Adrenal gland (tissue), 12 donors: ENCODE measurements around the gene CLMP. TPM values are rescaled to one million over a fixed set of nuclear protein-coding genes. Genes with fewer than 3 reads are reported as not detected.
A peak's percentile ranks its signal among the peaks of the same experiment; 100 is the strongest.

ENCODE experiments used
- DNase-seq, 7 donors: peaks; one replicate each; pipeline ENCODE4 v3.0.0-alpha.2; 2019 to 2020
- H3K27ac ChIP-seq, 5 donors: fragments of 200-600 bp; sonication (generic) in 4 of 5; 1 replicate in 3 of 5; 2 replicates in 2 of 5; pipeline versions ENCODE4 v1.5.1 to v1.8.0; 2016 to 2020; ENCODE audit warnings: mild to moderate bottlenecking in 1 of 5
- H3K27me3 ChIP-seq: fragments of 200-600 bp; 2 replicates; pipeline ENCODE4 v1.8.0; 2021
- H3K36me3 ChIP-seq, 2 donors: fragments of 200-600 bp; replicated peaks in 1 of 2; 1 replicate in 1 of 2; 2 replicates in 1 of 2; pipeline versions ENCODE4 v1.5.1 to v1.8.0; 2018 to 2022
- H3K4me1 ChIP-seq, 2 donors: fragments of 200-600 bp; replicated peaks in 1 of 2; 1 replicate in 1 of 2; 2 replicates in 1 of 2; pipeline versions ENCODE4 v1.5.1 to v1.8.0; 2018 to 2021
- H3K4me3 ChIP-seq, 4 donors: fragments of 200-600 bp; sonication (generic) in 3 of 4; one replicate each; pipeline ENCODE4 v1.5.1; 2016 to 2018
- H3K9me3 ChIP-seq, 3 donors: fragments of 200-600 bp; sonication (generic) in 1 of 3; replicated peaks in 1 of 3; 1 replicate in 2 of 3; 2 replicates in 1 of 3; pipeline versions ENCODE4 v1.5.1 to v1.8.0; 2016 to 2021
- CTCF ChIP-seq, 6 experiments: fragments of 450-650 bp in 4 of 6; fragments of 200-600 bp in 2 of 6; sonication (generic) in 1 of 6; IDR thresholded peaks; 1 replicate in 5 of 6; 2 replicates in 1 of 6; pipeline versions ENCODE4 v1.5.1 to v1.8.0; 2016 to 2021; ENCODE audit warnings: antibody characterized with exemption in 6 of 6, mild to moderate bottlenecking in 2 of 6, moderate library complexity in 1 of 6
- POLR2A ChIP-seq, 2 donors: fragments of 450-650 bp; IDR thresholded peaks; one replicate each; pipeline ENCODE4 v1.6.1; 2017; ENCODE audit warnings: antibody characterized with exemption in 2 of 2, mild to moderate bottlenecking in 2 of 2, moderate library complexity in 1 of 2
- WGBS, 4 donors: extraction: QIAGEN DNeasy Blood & Tissue Kit in 2 of 4; methylation state at CpG; one replicate each; pipeline versions ENCODE4 v1.1.5 to v1.1.7; 2013 to 2017; 5-methylcytosine and 5-hydroxymethylcytosine counted together
- intact Hi-C, 2 donors: fragments of 100-400 bp; cut with DNase I; formaldehyde crosslinking; loops; one replicate each; pipeline versions ENCODE4 v1.14.1 to v1.15.0; 2022 to 2023
- polyA plus RNA-seq, 3 donors: library from polyadenylated mRNA; stranded (reverse); fragments of 200-250 nt in 2 of 3; fragments of 350-450 nt in 1 of 3; fragmentation: Illumina TruSeq in 1 of 3; extraction: RNeasy Lipid Tissue Mini Kit (QIAGEN cat#74804) in 1 of 3; gene quantifications; one replicate each; pipeline ENCODE4 v1.2.3, GENCODE V29; 2013 to 2014
- total RNA-seq, 9 donors: library from RNA; depleted of rRNA in 4 of 9; stranded (reverse); fragments of >200 nt in 4 of 9; fragments of 120-200 nt in 1 of 9; fragmentation: NEBNext Ultra II Directional in 1 of 9; extraction: Animal tissue kit (Norgen Biotek cat#: 25700) in 1 of 9; gene quantifications; one replicate each; pipeline versions ENCODE4 v1.1.0 to v1.2.4, GENCODE V29; 2013 to 2023
- donor health status: healthy with polysubstance abuse.
- donor health status: Bipolar disorder and iron deficiency.
- donor health status: DM: yes; HTN: yes; CAD: no.
- donor health status: DM: no; HTN: no; CAD: no.
- donor health status: DM: no; HTN: no; CAD: no.
- donor health status: DM: yes; HTN: yes; CAD: no.

Gene CLMP
- total and polyA plus RNA-seq, 12 donors: 3.8 to 36.6 (median 19.8) TPM

GRCh38 chr11:123104697-123105096, 90.4 kb downstream of the CLMP start:
- Histone ChIP-seq H3K27me3 (no peaks in the 10 kb centered on the region), H3K36me3 (no peaks in the 10 kb centered on the region), H3K9me3 (no peaks in the 10 kb centered on the region), H3K4me3 (no peak overlapping the region), H3K4me1 (peaks cover 14 to 21% of the 10 kb centered on the region in 2 donors), H3K27ac (no peak overlapping the region)
- no peak for DNase-seq
- TF ChIP-seq CTCF (IDR thresholded peaks at IDR 0.05) (no peak), POLR2A (IDR thresholded peaks at IDR 0.05) (no peak)
- intact Hi-C loops: loop anchor here in 1 of 2 donors (5.0 kb wide), 1 partner anchor 148 kb away; no protein-coding TSS in a partner anchor
- 85 to 100% (median 92%) methylated on average over 2 to 3 of the region's 3 CpGs for WGBS, 4 donors

- Histone ChIP-seq H3K4me3 (no peak overlapping the region), H3K9me3 (no peaks in the 10 kb centered on the region), H3K4me1 (peaks cover 14 to 21% of the 10 kb centered on the region in 2 donors), H3K36me3 (no peaks in the 10 kb centered on the region), H3K27ac (no peak overlapping the region), H3K27me3 (no peaks in the 10 kb centered on the region)
- WGBS, 4 donors: 48% methylated on average over 8 of the region's 8 CpGs
- TF ChIP-seq CTCF (IDR thresholded peaks at IDR 0.05): peak; percentile 60 to 82 (median 72)
- no peak for TF ChIP-seq POLR2A (IDR thresholded peaks at IDR 0.05)
- intact Hi-C loops: loop anchor here in 1 of 2 donors (5.0 kb wide), 1 partner anchor 149 kb away; no protein-coding TSS in a partner anchor
- peak; percentile 42 to 85 (median 61) for DNase-seq
These were observed 91.6 kb downstream of the CLMP start for GRCh38 chr11:123103326-123103980.

- H3K36me3 ChIP-seq: no peaks in the 10 kb centered on the region
- no peak for TF ChIP-seq POLR2A (IDR thresholded peaks at IDR 0.05)
- TF ChIP-seq CTCF (IDR thresholded peaks at IDR 0.05): no peak
- peaks cover 20 to 26% of the 10 kb centered on the region in 2 donors for H3K4me1 ChIP-seq
- 43 to 60% (median 55%) methylated on average over 7 of the region's 7 CpGs for WGBS, 4 donors
- no peak overlapping the region for H3K4me3 ChIP-seq
- H3K9me3 ChIP-seq: no peaks in the 10 kb centered on the region
- intact Hi-C loops: loop anchor here in 1 of 2 donors (5.0 kb wide), 1 partner anchor 152 kb away; no protein-coding TSS in a partner anchor
- peak in 5 of 7 donors; percentile 27 to 66 (median 51) for DNase-seq
- H3K27ac ChIP-seq: peak overlapping the region in 3 of 5 donors; percentile 46 to 66 (median 50)
- no peaks in the 10 kb centered on the region for H3K27me3 ChIP-seq
These were observed 94.5 kb downstream of the CLMP start for GRCh38 chr11:123100379-123101085.

GRCh38 chr11:123098990-123099389, 96.1 kb downstream of the CLMP start:
- intact Hi-C loops: no loop called here
- DNase-seq: no peak
- TF ChIP-seq CTCF (IDR thresholded peaks at IDR 0.05) (no peak), POLR2A (IDR thresholded peaks at IDR 0.05) (no peak)
- 38 to 72% (median 50%) methylated on average over 2 to 3 of the region's 3 CpGs; no CpG with 5 or more reads in 1 of the 4 donors for WGBS, 4 donors
- H3K9me3 ChIP-seq: no peaks in the 10 kb centered on the region
- H3K4me3 ChIP-seq: no peak overlapping the region
- no peaks in the 10 kb centered on the region for H3K36me3 ChIP-seq
- H3K4me1 ChIP-seq: peaks cover 20 to 26% of the 10 kb centered on the region in 2 donors
- H3K27me3 ChIP-seq: no peaks in the 10 kb centered on the region
- no peak overlapping the region for H3K27ac ChIP-seq
